HG03139 (cell line): ENCODE results near the gene RNASE11.
"Not testable (repeated sequence)": the region's sequence is repeated elsewhere in the genome, so short reads cannot be mapped to it uniquely, and the experiment has no call there.

Experiments used
- ATAC-seq: cut with Tn5 transposase; IDR thresholded peaks from one replicate; pipeline ENCODE4 v1.9.1; 2021; ENCODE audit not compliant: unreplicated experiment

RNASE11 gene

GRCh38 chr14:20583142-20583541, 4.7 kb downstream of the RNASE11 start:
- no peak for ATAC-seq

GRCh38 chr14:20580242-20580641, 7.6 kb downstream of the RNASE11 start:
- no peak for ATAC-seq

DNA sequence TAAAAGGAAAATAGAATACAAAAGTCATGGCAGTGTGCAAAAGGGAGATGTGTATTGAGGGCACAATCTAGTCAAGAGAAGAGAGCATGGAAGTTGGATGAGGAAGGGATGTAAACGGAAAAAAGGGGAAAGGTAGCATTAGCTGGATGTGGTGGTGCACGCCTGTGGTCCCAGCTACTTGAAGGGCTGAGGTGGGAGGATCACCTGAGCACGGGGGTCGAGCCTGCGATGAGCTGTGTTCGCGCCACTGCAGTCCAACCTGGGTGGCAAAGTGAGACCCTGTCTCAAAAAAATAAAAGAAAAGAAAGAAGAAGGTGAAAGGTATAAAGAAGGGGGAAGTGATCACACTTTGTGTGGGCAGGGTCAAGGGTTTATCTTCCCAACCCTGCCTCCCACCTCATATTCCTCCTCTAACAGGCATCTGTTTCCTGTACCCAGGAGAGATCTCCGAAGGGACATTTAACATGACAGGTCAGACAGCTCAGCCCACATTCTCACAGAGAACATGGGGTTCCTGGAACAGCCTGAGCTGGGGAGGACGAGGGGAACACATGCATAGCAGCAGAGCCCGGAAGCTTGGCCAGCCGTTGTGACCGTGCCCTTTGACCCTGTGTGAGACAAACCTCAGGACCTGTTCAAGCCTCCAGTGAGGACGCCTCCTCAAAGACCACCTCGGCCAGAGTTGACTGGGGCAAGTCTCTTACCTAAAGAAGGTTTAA, 8.9 kb downstream of the RNASE11 start:
- no peak for ATAC-seq

DNA sequence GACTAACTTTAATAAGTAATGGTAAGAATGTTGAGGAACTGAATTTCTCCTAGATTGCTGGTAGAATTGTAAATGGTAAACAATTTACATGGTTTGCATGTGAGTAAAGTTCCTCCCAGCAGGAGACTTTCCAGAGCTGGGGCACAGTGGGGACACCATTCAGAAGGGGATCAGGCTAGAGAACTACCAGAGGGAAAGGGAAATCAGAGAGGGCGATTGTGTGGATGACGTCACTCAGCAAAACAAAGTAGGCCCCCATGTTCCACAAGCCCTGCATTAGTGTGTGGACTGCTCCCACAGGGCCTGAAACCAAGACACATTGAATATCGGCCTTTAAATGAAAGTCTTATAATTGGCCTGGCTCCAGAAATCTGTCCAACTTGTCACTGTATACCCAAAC, 9.5 kb downstream of the RNASE11 start:
- ATAC-seq = no peak

DNA sequence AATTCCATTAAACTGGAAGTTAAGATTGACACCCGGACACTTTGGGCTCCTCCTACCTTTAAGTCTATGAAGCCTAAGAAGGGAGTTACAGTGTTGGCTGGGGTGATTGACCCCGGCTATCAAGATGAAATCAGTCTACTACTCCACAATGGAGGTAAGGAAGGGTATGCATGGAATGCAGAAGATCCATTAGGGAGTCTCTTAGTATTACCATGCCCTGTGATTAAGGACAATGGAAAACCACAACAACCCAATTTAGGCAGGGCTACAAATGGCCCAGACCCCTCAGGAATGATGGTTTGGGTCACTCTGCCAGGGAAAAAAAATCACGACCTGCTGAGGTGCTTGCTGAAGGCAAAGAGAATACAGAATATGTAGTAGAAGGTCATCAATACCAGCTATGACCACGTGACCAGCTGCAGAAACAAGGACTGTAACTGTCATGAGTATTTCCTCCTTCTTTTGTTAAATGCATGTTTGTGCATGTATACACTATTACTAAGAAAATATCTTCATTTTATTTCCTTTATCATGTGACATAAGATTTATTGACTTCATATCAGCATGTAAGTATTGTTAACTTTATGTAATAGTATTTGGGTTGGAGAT, 15.3 kb downstream of the RNASE11 start:
- not testable (repeated sequence) for ATAC-seq

- ATAC-seq = not testable (repeated sequence)
Measured at GRCh38 chr14:20570720-20571119, 17.1 kb downstream of the RNASE11 start.

DNA sequence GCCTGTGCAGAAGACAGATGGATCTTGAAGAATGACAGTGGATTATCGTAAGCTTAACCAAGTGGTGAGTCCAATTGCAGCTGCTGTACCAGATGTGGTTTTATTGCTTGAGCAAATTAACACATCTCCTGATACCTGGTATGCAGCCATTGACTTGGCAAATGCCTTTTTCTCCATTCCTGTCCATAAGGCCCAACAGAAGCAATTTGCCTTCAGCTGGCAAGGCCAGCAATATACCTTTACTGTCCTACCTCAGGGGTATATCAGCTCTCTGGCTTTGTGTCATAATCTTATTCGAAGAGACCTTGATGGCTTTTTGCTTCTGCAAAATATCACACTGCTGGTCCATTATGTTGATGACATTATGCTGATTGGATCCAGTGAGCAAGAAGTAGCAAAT, 17.9 kb downstream of the RNASE11 start:
- ATAC-seq = not testable (repeated sequence)

- no peak for ATAC-seq
Measured at GRCh38 chr14:20569066-20569465, 18.7 kb downstream of the RNASE11 start.

DNA sequence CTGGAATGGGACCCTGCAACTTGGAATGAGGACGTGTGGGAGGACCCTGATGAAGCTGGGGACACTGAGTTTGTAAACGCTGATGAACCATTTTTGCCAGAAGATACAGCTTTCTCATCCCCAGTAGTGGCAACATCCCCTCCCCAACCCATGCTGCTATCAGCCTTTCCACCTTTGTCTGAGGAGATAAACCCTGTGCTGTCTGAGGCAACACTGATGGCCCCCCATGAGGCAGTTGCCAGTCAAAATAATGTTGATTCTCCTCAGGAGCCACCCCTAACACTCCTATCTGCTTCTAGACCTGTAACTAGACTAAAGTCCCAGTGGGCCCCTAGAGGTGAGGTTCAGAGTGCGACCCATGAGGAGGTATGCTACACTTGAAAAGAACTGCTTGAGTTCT, 19.4 kb downstream of the RNASE11 start:
- no peak for ATAC-seq

DNA sequence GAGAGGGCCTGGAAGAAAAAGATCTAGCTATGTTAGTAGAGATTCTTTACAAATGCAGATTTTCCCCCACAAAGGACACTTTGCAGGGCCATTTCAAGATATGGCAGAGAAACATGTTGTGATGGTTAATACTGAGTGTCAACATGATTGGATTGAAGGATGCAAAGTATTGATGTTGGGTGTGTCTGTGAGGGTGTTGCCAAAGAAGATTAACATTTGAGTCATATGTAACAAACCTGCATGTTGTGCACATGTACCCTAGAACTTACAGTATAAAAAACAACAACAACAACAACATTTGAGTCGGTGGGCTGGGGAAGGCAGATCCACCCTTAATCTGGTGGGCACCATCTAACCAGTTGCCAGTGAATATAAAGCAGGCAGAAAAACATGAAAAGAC, 20.6 kb downstream of the RNASE11 start:
- ATAC-seq = not testable (repeated sequence)

GRCh38 chr14:20564501-20564997, 23.3 kb downstream of the RNASE11 start:
- no peak for ATAC-seq

DNA sequence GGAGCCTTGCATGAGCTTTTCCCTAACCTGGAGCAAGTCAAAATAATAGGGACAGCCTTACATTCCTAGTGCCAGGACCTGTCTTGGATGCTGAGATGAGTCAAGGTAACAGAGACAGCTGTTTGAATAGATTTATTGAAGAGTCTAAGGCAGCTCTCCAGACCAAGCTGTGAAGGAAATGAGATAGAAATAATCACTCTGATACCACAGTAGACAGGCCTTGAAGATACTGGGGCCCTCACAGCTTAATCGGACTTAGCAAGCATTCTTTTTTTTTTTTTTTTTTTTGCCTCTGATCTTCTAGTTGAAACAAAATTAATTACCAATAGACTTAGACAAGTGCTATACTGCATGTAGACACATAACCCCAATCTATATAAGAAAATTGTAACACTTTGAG, 23.8 kb downstream of the RNASE11 start:
- ATAC-seq = no peak

- ATAC-seq = no peak
Measured at GRCh38 chr14:20560961-20561360, 26.8 kb downstream of the RNASE11 start, which contains the start of gene RNASE9. Gene RNASE9, minus strand, starts transcription at chr14:20561047.

- ATAC-seq = no peak
Measured at GRCh38 chr14:20559461-20559904, 28.3 kb downstream of the RNASE11 start.

- ATAC-seq = no peak
Measured at GRCh38 chr14:20557212-20557542, 30.6 kb downstream of the RNASE11 start.

DNA sequence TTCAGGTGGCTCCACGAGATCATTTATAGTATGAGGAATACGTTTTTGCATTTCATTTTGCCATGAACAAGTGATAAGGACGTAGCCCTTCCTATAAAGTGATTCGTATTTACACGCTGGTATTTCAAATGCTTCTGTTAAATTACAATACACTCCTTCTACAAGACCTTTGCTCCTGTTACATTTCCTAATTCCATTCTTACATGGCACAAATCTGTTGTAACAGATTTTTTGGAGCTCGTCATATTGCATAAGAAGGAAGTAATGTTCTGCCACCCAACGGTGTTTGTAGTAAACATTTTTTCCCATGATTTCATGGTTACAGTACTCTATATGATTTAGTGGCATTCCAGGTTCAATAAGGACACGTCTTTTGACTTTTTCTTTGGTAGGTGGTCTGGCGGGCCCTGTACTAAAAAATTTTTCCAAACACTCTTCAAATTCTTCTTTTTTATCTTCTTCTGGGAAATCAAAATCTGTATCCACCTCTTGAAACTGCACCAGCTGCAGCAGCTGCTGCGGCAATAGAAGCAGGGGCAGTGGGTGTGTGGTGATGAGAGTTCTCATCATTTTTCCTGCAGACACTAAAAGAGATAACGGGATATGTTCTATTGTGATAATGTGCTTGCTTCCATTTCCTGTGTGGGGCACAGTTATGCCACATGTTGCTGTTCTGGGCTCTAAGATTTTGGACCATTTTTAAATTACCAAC, 31.1 kb downstream of the RNASE11 start:
- ATAC-seq = no peak

DNA sequence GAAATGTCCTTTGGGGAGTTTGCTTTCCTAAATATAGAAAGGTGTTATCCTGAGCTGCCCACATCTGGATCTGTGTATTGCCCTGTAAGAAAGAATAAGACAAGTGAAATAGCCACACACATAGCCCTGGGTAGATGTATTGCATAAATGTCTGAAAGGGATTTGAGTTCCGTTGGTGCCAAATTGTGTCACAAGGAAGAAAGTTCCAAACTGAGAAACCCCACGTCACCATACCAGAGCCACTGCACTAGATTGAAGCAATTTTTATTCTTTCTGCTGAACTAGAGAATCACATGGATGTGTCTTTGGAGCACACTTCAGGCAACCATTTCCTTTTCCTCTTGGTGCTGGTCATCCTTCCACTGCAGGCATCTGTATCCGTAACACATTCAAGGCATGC, 32.0 kb downstream of the RNASE11 start:
- no peak for ATAC-seq

DNA sequence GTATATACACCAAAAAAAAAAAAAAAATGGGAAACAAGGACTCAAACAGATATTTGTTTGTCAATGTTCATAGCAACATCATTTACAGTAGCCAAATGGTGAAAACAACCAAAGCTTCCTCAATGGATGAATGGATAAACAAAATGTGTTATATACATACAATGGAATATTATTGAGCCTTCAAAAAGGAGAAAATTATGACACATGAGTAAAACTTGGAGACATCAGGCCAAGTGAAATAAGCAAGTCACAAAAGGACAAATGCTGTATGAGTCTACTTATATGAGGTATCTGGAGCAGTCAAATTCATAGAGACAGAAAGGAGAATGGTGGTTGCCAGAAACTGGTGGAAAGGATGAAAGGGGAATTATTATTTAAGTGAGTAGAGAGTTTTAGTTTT, 34.8 kb downstream of the RNASE11 start:
- ATAC-seq = no peak

GRCh38 chr14:20551606-20552005, 36.2 kb downstream of the RNASE11 start:
- ATAC-seq = no peak

- ATAC-seq = no peak
Measured at GRCh38 chr14:20550926-20551325, 36.9 kb downstream of the RNASE11 start.

- no peak for ATAC-seq
Measured at GRCh38 chr14:20548414-20549158, 39.2 kb downstream of the RNASE11 start.
